Activated CD4-positive, alpha-beta T cell treated with anti-CD3 and anti-CD28 coated beads, Interleukin-2, amount 50 U/mL, for 24 hours (primary cell): ENCODE results near the gene NOXO1.
"Not testable (repeated sequence)": the region's sequence is repeated elsewhere in the genome, so short reads cannot be mapped to it uniquely, and the experiment has no call there.

Source experiments
- DNase-seq, 2 donors: peaks; one replicate each; pipeline ENCODE4 v3.0.0-alpha.2; 2020; ENCODE audit warnings: low read depth in 1 of 2, low spot score in 1 of 2

NOXO1 gene

DNA sequence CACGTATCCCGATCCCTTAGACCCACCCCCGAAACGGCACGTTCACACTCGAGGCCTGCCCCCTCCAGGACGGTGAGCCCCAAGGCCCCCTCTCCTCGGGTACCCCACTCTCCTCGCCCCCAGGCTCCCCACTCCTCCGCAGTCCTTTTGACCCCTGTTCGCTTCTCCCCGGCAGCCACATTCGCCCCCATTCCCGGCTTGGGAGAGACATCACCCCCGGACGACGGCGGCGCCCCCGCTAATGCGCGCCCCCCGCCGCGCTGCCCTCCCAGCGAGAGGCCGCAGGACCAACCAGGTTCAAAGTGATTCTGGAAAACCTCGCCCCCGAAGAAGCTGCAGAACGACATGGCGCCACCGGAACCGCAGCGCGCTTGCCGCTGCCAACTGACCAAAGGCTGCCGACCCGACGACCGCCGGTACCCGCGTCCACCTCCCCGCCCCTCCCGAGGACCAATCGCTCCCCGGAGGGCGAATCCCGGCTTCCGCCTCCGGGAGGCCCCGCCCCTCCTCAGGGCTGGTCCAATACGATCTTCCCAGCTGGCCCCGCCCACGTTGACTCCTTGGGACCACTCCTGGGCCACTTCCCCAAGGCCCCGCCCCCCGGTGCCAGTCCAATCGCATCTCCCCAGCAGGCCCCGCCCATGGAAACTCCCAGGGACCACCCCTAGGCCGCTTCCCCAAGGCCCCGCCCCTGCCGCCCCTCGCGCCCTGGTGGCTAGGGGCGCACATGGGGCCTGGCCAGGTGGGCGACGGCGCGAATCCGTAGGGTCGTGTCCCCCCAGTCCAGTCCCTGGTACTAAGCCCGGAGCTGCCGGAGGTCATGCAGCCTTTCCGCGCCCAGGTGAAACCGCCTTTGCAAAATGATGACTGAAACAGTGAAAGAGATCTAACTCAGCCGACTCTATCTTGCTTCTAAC, 38.2 kb downstream of the NOXO1 start, which contains the start of gene MSRB1:
MSRB1 (minus strand) TSS at position 390 of the 917 bp plus-strand sequence; CDS start at position 347, 43 bp downstream.
- peak; percentile 97 to 99 for DNase-seq

DNA sequence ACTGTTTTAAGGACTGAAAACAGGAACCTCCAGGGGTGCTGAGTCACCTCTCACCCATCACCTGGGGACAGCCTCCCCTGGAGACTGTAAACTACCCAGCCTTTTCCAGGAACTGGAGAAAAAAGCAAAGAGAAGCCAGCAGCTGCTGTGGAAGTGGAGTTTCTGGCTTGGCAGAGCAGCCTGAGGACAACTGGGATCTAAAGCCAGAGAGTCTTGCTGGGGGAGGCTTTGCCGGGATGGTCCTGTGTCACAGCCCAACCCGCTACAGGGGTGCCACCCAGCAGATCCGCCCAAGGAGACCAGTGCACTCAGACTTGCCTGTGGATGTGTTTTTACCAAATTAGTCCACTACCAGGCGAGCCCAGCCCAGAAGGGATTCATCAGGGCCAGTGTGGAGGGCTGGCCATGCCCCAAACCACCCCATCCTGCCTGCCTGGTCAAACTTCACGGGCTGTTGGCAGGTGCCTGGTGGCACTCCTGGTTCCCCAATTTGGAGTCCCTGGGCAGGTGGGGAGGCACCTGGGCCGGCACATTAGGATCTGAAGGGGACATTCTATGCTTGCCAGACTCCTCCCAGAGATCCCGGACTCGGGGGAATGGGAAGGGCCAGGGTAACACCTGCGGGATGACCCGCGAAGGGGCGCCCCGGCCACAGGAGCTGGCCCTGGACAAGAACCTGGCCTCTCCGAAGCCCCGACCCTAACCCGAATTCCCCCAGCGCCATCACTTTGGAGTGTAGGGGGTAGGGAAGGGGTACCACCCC, 39.0 kb downstream of the NOXO1 start:
- no peak for DNase-seq

DNA sequence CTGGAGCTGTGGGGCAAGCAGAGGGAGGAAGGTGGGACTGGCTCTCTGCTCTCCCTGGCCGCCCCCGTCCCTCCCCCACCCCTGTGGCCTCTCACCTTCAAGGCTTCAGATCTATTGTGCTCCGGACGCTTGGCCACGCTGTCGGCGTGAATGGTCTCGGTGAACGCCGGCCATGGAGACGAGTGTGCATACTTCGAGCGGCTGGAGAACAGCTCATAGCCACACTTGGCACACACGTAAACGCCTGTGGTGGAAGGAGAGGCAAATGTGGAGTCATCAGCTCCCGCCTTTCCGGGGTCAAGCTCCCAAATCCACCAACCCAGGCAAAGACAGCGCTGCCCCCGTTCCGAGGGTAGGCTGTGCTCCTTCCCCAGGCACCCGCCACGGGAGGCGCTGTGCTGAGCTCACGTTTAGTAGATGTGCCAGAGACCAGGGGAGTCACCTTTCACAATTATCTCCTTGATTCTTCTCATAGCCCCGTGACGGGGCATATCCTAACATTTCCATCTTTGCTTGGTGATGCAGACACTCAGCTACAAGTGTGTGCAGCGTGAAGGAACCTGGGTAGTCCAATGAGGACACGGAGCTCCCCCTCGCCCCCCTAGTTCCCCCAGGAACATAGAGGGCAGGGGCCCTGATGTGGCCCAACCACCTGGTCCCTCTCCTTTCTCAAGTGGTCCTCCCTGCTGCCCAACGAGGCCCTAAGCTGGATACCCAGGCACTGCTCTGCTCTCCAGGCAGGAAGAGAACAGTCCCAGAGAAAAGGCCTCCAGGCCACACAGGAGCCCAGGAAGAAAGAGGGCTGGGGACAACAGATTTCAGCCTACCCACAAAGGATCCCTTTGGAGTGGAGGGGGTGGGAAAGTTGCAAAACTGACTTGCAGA, 39.9 kb downstream of the NOXO1 start:
- DNase-seq, result no peak

DNA sequence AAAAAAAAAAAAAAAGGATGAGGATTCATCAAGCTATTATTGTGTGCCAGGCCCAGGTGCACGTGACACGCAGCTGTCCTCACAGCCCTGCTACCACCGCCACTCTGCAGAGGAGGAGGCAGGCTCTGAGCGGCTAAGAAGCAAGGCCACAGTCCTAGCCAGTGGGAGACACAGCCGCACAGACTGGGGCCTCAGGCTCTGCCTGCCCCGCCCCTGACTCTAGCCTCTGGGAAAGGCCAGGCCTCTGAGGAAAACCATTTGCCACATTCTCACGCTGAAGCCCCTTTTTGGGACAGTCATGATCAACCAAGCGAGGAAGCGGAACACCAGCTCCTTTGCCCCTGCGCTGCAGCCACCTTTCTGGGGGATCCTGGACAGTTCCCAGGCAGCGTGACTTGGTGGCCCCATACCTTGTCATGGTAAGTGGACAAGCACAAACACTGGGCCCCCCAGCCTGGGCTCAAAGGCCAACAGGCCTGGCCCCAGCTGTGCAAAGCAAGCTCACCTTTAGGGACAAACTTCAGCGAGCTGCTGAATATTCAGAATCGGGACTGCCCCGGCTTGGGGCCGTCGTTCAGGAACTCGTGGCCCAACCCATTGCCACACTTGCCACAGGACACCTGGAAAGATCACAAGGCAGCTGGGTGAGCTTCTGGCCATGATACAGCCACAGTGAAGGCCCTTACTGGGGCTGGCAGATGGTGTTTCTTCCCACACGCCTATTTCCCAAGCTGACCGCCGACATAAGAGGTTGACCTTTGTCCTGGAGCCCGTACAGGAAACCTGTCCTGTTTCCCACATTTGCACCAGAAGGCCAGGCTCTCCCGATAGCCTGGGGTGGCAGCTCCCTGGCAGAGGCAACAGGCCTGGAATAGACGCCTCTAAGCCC, 40.8 kb downstream of the NOXO1 start:
- DNase-seq, result no peak

DNA sequence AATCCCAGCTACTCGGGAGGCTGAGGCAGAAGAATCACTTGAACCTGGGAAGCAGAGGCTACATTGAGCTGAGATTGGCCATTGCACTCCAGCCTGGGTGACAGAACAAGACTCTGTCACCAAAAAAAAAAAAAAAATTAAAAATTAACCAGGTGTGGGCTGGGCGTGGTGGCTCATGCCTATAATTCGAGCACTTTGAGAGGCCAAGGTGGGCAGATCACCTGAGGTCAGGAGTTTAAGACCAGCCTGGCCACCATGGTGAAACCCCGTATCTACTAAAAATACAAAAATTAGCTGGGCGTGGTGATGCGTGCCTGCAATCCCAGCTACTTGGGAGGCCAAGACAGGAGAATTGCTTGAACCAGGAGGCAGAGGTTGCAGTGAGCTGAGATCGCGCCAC, 41.4 kb downstream of the NOXO1 start:
- not testable (repeated sequence) for DNase-seq

DNA sequence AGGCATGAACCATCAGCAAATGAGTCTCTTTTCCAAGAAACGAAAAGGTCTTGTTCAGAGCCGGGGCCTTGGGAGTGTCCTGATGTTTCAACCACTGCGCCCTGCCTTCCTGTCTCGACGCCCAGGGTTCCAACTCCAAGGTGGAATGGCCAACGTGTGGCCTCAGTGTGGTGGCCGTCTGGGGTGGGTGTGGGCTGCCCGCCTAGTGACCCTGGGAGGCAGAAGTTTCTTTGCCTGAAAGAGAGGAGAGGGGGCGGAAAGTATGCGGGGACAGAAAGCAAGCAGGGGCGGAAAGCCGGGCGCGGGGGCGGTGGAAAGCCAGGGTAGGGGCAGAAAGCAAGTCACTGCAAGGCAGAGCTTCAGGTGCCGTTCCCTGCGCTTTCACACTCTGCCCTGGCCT, 42.4 kb downstream of the NOXO1 start:
- no peak for DNase-seq

DNA sequence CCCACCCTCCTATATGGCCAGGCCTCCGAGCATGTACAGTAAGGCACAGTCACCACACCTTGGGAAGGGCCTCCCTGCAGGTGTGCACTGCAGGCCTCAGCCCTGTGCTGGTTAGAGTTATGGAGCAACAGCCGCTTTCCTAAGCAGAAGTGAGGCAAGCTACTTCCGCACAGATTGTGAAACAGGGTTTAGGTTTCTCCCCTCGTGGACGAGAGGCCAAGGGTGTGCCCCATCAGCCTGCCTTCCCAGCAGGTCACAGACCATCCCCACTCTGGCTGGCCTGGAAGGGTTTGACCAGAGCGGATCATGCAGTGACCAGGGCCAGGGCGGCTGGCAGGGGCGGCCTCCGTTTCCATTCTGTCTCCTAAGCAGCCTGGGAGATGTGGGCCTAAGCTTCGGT, 43.0 kb downstream of the NOXO1 start:
- DNase-seq, result no peak

DNA sequence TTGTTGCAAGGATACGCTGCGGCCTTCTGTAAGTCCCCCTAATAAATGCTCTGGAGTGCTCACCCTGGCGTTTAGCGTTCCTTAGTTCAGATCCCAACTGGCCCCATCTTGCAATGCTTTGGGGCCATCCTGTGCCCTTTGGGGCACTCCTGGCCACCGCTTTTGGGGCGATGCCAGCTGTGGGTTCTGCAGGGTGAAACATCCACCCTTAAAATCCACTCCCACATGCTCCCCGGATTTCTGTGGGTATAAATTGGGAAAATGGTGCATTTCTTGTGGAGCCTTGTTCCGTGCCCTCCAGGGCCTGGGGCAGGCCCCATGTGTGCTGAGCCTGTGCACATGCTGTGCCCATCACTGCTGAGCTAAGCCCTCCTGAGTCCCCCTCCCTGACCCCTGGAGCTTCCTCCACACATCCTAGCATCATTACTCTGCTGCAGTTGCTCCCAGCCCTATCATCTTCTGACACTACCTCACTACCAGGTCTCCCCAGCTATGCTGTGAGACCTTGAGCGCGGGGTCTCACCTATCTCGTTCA, 44.3 kb downstream of the NOXO1 start:
- no peak for DNase-seq

DNA sequence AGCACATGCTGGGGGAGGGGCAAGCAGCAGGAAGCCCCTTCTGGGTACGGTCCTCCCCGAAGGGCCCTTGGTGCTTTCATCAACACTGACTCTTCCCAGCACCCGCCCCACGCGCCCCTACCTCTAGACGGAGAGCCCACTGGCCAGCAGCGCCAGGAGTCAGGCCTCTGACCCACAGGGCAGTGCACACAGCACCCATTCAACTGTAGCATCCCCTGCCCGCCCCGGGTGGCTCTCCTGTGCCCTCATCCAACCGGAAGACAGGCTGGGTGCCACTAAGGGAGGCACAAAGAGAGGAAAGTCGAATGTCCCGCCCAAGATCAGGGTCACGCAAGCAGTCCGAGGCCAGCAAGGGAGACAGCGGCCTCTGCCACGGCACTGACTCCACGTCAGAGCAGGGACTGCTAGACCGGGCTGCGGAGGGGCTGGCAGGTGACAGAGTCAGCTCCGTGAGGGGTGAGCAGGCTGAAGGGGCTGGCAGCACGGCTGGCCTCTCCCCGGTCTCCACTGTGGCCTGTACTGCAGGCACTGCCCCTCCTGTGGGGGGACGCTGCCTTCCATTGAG, 48.1 kb downstream of the NOXO1 start:
- no peak for DNase-seq

DNA sequence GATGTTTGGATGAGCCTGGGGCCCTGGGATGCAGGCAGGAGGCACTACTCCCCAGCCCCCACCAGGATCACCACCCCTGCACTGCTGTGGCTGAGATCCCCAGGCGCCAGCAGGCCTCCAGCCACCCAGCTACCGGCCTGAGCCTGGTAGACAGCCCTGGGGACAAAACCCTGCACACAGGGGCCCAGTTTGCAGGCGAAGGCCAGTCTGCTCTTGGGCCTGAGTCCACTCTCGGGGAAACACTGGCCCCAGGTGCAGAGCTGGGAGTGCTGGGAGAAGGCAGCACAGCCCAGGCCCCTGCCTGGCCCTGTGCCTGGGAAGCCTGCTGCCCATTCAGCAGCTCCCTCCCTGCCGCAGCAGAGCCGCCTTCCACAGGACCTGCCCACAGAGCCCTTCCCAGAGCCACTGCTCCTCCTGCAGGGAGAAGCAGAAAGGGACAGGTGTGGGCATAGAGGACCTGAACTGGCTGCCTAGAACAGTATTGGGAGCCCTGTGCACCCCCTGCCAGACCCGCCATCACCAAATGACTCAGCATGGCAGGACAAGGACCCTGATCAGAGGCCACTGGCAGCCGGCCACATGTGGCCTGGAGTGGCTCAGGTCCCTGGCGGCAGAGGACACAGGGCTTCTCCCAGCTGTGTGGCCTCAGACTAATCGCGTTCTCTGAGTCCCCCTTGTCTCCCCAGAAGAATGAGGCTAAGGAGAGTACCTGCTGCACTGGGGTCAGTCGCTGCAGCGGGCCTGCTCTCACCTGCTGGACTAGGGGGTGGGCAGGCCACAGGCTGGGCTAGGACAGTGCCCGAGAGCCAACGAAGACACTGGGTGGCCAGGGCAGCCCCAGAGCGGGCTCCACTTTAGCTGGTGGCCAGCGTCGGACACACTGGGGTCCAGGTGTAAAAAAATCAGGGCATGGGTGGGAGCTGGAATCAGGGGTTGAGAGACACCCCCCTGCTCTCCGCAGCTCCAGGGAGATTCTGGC, 48.9 kb downstream of the NOXO1 start:
- no peak for DNase-seq

DNA sequence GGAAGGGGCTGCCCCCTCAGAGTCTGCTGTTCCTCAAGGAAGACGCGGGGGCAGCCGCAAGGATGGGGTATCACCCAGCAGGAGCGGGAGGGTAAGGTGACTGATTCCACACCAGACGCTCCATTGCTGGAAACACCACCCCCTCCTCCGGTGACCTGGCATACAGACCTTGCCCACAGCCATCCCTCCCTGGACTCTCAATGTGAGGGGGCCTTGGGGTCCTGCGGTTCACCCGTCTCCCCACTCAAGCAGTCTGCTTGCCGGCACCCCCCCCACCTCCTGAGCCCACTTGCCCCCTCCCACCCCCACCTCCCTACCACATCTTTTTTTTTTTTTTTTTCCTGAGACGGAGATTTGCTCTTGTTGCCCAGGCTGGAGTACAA, 50.9 kb downstream of the NOXO1 start:
- no peak for DNase-seq

DNA sequence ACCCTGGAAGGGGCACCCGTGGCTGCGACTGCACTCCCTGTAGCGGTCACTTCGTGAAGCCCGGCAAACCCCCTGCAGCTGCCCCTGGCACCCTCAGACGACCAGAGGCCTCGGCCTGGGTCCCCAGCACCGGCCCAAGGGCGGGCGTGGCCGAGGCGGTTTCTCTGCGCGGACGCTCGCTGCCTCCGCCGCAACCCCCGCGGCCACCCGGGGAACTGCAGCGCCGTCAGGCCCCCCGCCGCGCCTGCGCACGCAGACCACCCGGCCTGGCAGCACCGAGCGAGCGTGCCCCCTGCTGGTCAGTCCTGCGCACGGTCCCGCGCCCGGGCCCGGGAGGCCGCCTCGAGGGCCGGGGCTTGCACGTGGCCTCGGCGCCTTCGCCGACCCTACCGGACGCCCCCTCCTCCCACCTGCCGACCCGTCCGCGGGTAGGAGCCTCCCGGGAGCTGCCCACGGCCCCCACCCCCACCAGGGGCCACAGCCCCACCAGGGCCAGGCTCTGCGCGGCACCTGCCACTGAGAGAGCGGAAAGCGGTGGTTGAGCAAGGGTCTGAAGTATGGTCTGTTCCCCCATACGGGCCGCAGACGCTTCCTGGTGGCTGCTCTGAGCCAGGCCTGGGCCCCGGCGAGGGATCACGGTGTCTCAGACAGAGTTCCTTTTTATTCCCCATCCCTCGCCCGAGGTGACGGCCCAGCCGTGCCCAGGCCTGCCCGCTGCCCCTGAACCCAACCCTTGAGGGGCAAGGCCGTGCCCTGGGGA, 51.5 kb downstream of the NOXO1 start:
- DNase-seq, result peak; percentile 90 to 98

DNA sequence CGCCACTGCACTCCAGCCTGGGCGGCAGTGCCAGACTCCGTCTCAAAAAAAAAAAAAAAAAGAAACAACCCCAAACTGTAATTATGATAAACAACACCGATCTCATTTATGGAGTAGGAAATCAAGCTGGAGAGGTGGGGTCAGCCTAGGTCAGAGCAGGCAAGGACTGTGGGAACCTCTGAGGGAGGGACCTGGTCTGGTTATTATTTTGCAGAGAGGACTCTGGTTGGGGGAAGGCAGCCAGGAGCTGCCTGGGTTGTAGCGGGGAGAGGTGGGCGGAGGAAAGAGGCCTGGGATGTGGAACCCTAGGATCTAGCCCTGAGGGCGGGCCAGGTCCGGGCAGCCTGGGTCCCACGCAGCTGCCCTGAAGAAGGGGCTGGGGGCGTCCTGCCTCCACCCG, 52.2 kb downstream of the NOXO1 start:
- DNase-seq, result no peak
